HEK293 (cell line): ENCODE data around the gene CHCHD1.

Experiments
- GLIS2 ChIP-seq: fragments of 450-650 bp; formaldehyde crosslinking; IDR thresholded peaks from 2 replicates; pipeline ENCODE4 v1.5.1; 2016; ENCODE audit warnings: missing biosample characterization, missing genetic modification characterization
- HOXA7 ChIP-seq: sonication (generic); formaldehyde crosslinking; IDR thresholded peaks from 2 replicates; pipeline ENCODE4 v1.8.1; 2022; ENCODE audit warnings: missing genetic modification reagents, borderline replicate concordance
- KLF7 ChIP-seq: fragments of 450-650 bp; formaldehyde crosslinking; IDR thresholded peaks from 2 replicates; pipeline ENCODE4 v1.5.1; 2016; ENCODE audit warnings: missing biosample characterization, missing genetic modification characterization, borderline replicate concordance
- OSR2 ChIP-seq: fragments of 450-650 bp; formaldehyde crosslinking; IDR thresholded peaks from 2 replicates; pipeline ENCODE4 v1.5.1; 2016; ENCODE audit warnings: missing biosample characterization, missing genetic modification characterization
- OVOL3 ChIP-seq: fragments of 450-650 bp; formaldehyde crosslinking; IDR thresholded peaks from 2 replicates; pipeline ENCODE4 v1.5.1; 2016; ENCODE audit warnings: missing biosample characterization, missing genetic modification characterization
- SCRT1 ChIP-seq: fragments of 450-650 bp; formaldehyde crosslinking; IDR thresholded peaks from 2 replicates; pipeline ENCODE4 v1.5.1; 2016; ENCODE audit warnings: missing biosample characterization, missing genetic modification characterization, borderline replicate concordance
- SP7 ChIP-seq: fragments of 450-650 bp; formaldehyde crosslinking; IDR thresholded peaks from 2 replicates; pipeline ENCODE4 v1.5.1; 2016; ENCODE audit warnings: missing biosample characterization, missing genetic modification characterization
- WT1 ChIP-seq: fragments of 450-650 bp; formaldehyde crosslinking; IDR thresholded peaks from 2 replicates; pipeline ENCODE4 v1.5.1; 2016; ENCODE audit warnings: missing biosample characterization, missing genetic modification characterization
- ZBTB1 ChIP-seq: fragments of 450-650 bp; formaldehyde crosslinking; IDR thresholded peaks from 2 replicates; pipeline ENCODE4 v1.5.1; 2016; ENCODE audit warnings: missing biosample characterization, missing genetic modification characterization
- ZBTB17 ChIP-seq: fragments of 450-650 bp; formaldehyde crosslinking; IDR thresholded peaks from 2 replicates; pipeline ENCODE4 v1.5.1; 2016; ENCODE audit warnings: missing biosample characterization, missing genetic modification characterization
- ZBTB20 ChIP-seq: fragments of 450-650 bp; formaldehyde crosslinking; IDR thresholded peaks from 2 replicates; pipeline ENCODE4 v1.5.1; 2016; ENCODE audit warnings: missing biosample characterization, missing genetic modification characterization
- ZBTB8A ChIP-seq: fragments of 450-650 bp; formaldehyde crosslinking; IDR thresholded peaks from 2 replicates; pipeline ENCODE4 v1.5.1; 2016; ENCODE audit warnings: missing biosample characterization, missing genetic modification characterization
- ZNF155 ChIP-seq: fragments of 450-650 bp; formaldehyde crosslinking; IDR thresholded peaks from 2 replicates; pipeline ENCODE4 v1.5.1; 2016; ENCODE audit warnings: missing biosample characterization, missing genetic modification characterization
- ZNF16 ChIP-seq: fragments of 450-650 bp; formaldehyde crosslinking; IDR thresholded peaks from 2 replicates; pipeline ENCODE4 v1.5.1; 2016; ENCODE audit warnings: low read depth, missing biosample characterization, missing genetic modification characterization
- ZNF223 ChIP-seq: fragments of 450-650 bp; formaldehyde crosslinking; IDR thresholded peaks from 2 replicates; pipeline ENCODE4 v1.5.1; 2016; ENCODE audit warnings: missing biosample characterization, missing genetic modification characterization
- ZNF248 ChIP-seq: fragments of 450-650 bp; formaldehyde crosslinking; IDR thresholded peaks from 2 replicates; pipeline ENCODE4 v1.5.1; 2017; ENCODE audit warnings: missing biosample characterization, missing genetic modification characterization
- ZNF416 ChIP-seq: fragments of 450-650 bp; formaldehyde crosslinking; IDR thresholded peaks from 2 replicates; pipeline ENCODE4 v1.5.1; 2016; ENCODE audit warnings: missing biosample characterization, missing genetic modification characterization
- ZNF48 ChIP-seq: fragments of 450-650 bp; formaldehyde crosslinking; IDR thresholded peaks from 2 replicates; pipeline ENCODE4 v1.5.1; 2016; ENCODE audit warnings: missing biosample characterization, missing genetic modification characterization
- ZNF501 ChIP-seq: fragments of 450-650 bp; formaldehyde crosslinking; IDR thresholded peaks from 2 replicates; pipeline ENCODE4 v1.5.1; 2016; ENCODE audit warnings: missing biosample characterization, missing genetic modification characterization
- ZNF555 ChIP-seq: fragments of 450-650 bp; formaldehyde crosslinking; conservative IDR thresholded peaks from 2 replicates; pipeline ENCODE4 v1.5.1; 2017; ENCODE audit warnings: missing biosample characterization, mild to moderate bottlenecking, missing genetic modification characterization, inconsistent platforms
- ZNF561 ChIP-seq: fragments of 450-650 bp; IDR thresholded peaks from 2 replicates; pipeline ENCODE4 v1.5.1; 2018; ENCODE audit warnings: missing biosample characterization, missing genetic modification characterization, borderline replicate concordance
- ZNF600 ChIP-seq: fragments of 450-650 bp; formaldehyde crosslinking; IDR thresholded peaks from 2 replicates; pipeline ENCODE4 v1.5.1; 2016; ENCODE audit warnings: missing biosample characterization, missing genetic modification characterization
- ZNF654 ChIP-seq: fragments of 450-650 bp; formaldehyde crosslinking; IDR thresholded peaks from 2 replicates; pipeline ENCODE4 v1.5.1; 2016; ENCODE audit warnings: low read depth, missing biosample characterization, missing genetic modification characterization
- ZNF76 ChIP-seq: fragments of 450-650 bp; formaldehyde crosslinking; IDR thresholded peaks from 2 replicates; pipeline ENCODE4; 2016; ENCODE audit warnings: low read depth, missing biosample characterization, missing genetic modification characterization, borderline replicate concordance
- ZNF768 ChIP-seq: fragments of 450-650 bp; formaldehyde crosslinking; IDR thresholded peaks from 2 replicates; pipeline ENCODE4 v1.5.1; 2018; ENCODE audit warnings: missing biosample characterization, mild to moderate bottlenecking, missing genetic modification characterization
- ZNF791 ChIP-seq: fragments of 450-650 bp; formaldehyde crosslinking; IDR thresholded peaks from 2 replicates; pipeline ENCODE4 v1.5.1; 2016; ENCODE audit warnings: missing biosample characterization, missing genetic modification characterization
- ZNF792 ChIP-seq: fragments of 450-650 bp; formaldehyde crosslinking; IDR thresholded peaks from 2 replicates; pipeline ENCODE4 v1.5.1; 2016; ENCODE audit warnings: missing biosample characterization, missing genetic modification characterization
- ZNF830 ChIP-seq: fragments of 450-650 bp; IDR thresholded peaks from 2 replicates; pipeline ENCODE4 v1.5.0; 2018; ENCODE audit warnings: missing biosample characterization, missing genetic modification characterization, low read depth, mild to moderate bottlenecking, moderate library complexity
- TF ChIP-seq, protein P1 (sequence below): fragments of 450-650 bp; formaldehyde crosslinking; IDR thresholded peaks from 2 replicates; pipeline ENCODE4 v1.5.1; 2016; ENCODE audit warnings: missing biosample characterization, missing genetic modification characterization
- TF ChIP-seq, protein P2 (sequence below): fragments of 450-650 bp; formaldehyde crosslinking; IDR thresholded peaks from 2 replicates; pipeline ENCODE4 v1.5.1; 2016; ENCODE audit warnings: missing biosample characterization, missing genetic modification characterization, low read depth
- TF ChIP-seq, protein P3 (sequence below): fragments of 450-650 bp; formaldehyde crosslinking; IDR thresholded peaks from 2 replicates; pipeline ENCODE4 v1.5.1; 2016; ENCODE audit warnings: missing biosample characterization, missing genetic modification characterization
- TF ChIP-seq, protein P4 (sequence below): fragments of 450-650 bp; formaldehyde crosslinking; IDR thresholded peaks from 2 replicates; pipeline ENCODE4 v1.5.1; 2016; ENCODE audit warnings: missing biosample characterization, missing genetic modification characterization
- TF ChIP-seq, protein P5 (sequence below): fragments of 450-650 bp; IDR thresholded peaks from 2 replicates; pipeline ENCODE4 v1.5.1; 2018; ENCODE audit warnings: missing biosample characterization, mild to moderate bottlenecking, missing genetic modification characterization

The CHCHD1 gene

DNA sequence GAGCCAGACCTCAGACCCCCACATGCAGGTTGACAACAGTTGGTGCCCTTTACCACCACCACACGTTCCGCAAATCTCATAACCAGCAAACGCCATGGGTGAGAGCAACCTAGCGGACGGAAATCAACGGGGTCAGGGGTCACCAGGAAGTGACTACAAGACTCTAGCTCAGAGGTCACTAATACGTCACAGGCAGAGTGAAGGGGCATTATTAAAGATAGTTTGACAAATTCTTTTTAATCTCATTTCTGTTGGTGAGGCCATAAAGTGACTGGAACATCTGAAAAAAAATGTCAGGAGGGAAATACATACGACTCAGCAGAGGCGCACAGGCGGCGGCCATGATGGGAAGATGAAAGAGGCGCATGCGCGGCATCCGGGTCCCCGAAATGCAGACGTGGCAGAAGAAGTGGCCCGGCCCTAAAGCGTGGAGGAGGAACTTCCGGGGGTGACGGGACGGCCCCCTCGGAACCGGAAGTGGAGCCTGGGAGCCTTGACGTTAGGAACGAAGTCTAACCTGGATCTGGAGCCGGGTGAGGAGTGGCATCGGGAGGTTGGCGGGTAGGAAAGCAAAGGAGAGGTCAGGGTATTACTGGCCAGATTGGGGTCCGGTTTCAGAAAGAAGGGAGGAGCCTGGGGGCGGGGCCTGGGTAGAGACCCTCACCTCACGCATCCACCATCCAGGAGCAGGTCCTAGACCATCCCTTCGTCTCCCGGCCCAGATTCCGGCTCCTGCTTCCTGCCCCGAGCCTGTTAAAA, 37.8 kb upstream of the CHCHD1 start, which contains the start of gene SEC24C (continued):
- TF ChIP-seq ZNF600 (tag by site-specific recombination) = peak; percentile 73
- no peak for TF ChIP-seq ZNF48 (tag by site-specific recombination)
- no peak for TF ChIP-seq KLF7 (tag by site-specific recombination)
- peak; percentile 84 for TF ChIP-seq ZNF76 (tag by site-specific recombination)
- TF ChIP-seq ZNF768 (tag by site-specific recombination) = no peak
- TF ChIP-seq, protein P1, sequence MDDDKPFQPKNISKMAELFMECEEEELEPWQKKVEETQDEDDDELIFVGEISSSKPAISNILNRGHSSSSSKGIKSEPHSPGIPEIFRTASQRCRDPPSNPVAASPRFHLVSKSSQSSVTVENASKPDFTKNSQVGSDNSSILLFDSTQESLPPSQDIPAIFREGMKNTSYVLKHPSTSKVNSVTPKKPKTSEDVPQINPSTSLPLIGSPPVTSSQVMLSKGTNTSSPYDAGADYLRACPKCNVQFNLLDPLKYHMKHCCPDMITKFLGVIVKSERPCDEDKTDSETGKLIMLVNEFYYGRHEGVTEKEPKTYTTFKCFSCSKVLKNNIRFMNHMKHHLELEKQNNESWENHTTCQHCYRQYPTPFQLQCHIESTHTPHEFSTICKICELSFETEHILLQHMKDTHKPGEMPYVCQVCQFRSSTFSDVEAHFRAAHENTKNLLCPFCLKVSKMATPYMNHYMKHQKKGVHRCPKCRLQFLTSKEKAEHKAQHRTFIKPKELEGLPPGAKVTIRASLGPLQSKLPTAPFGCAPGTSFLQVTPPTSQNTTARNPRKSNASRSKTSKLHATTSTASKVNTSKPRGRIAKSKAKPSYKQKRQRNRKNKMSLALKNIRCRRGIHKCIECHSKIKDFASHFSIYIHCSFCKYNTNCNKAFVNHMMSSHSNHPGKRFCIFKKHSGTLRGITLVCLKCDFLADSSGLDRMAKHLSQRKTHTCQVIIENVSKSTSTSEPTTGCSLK (tag by site-specific recombination) = no peak
- no peak for TF ChIP-seq OSR2
- TF ChIP-seq SCRT1 (tag by site-specific recombination) = no peak
- TF ChIP-seq ZNF155 (tag by site-specific recombination) = no peak
- peak; percentile 20; the same call in 1 of the 2 replicates for TF ChIP-seq WT1 (tag by site-specific recombination)
- no peak for TF ChIP-seq ZNF791 (tag by site-specific recombination)
- TF ChIP-seq, protein P2, sequence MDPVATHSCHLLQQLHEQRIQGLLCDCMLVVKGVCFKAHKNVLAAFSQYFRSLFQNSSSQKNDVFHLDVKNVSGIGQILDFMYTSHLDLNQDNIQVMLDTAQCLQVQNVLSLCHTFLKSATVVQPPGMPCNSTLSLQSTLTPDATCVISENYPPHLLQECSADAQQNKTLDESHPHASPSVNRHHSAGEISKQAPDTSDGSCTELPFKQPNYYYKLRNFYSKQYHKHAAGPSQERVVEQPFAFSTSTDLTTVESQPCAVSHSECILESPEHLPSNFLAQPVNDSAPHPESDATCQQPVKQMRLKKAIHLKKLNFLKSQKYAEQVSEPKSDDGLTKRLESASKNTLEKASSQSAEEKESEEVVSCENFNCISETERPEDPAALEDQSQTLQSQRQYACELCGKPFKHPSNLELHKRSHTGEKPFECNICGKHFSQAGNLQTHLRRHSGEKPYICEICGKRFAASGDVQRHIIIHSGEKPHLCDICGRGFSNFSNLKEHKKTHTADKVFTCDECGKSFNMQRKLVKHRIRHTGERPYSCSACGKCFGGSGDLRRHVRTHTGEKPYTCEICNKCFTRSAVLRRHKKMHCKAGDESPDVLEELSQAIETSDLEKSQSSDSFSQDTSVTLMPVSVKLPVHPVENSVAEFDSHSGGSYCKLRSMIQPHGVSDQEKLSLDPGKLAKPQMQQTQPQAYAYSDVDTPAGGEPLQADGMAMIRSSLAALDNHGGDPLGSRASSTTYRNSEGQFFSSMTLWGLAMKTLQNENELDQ (tag by site-specific recombination) = no peak
- no peak for TF ChIP-seq OVOL3
- no peak for TF ChIP-seq ZNF416
- peak; percentile 23; the same call in 1 of the 2 replicates for TF ChIP-seq ZBTB20 (tag by site-specific recombination)
- TF ChIP-seq ZNF501 (tag by site-specific recombination) = peak; percentile 88
- no peak for TF ChIP-seq HOXA7 (CRISPR knock-in tag)
- TF ChIP-seq, protein P3, sequence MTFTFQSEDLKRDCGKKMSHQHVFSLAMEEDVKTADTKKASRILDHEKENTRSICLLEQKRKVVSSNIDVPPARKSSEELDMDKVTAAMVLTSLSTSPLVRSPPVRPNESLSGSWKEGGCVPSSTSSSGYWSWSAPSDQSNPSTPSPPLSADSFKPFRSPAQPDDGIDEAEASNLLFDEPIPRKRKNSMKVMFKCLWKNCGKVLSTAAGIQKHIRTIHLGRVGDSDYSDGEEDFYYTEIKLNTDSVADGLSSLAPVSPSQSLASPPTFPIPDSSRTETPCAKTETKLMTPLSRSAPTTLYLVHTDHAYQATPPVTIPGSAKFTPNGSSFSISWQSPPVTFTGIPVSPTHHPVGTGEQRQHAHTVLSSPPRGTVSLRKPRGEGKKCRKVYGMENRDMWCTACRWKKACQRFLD (tag by site-specific recombination) = no peak
- peak; percentile 82; the same call in 1 of the 2 replicates for TF ChIP-seq ZBTB17 (tag by site-specific recombination)
- peak; percentile 80; the same call in 1 of the 2 replicates for TF ChIP-seq GLIS2 (tag by site-specific recombination)
- no peak for TF ChIP-seq ZNF248 (tag by site-specific recombination)
- TF ChIP-seq ZNF654 (tag by site-specific recombination) = 0 out of 2 replicates have a peak, but pooled peaks have one; percentile 4
- no peak for TF ChIP-seq ZNF16
- no peak for TF ChIP-seq ZNF830
- peak; percentile 47 for TF ChIP-seq ZBTB8A (tag by site-specific recombination)
- TF ChIP-seq, protein P4, sequence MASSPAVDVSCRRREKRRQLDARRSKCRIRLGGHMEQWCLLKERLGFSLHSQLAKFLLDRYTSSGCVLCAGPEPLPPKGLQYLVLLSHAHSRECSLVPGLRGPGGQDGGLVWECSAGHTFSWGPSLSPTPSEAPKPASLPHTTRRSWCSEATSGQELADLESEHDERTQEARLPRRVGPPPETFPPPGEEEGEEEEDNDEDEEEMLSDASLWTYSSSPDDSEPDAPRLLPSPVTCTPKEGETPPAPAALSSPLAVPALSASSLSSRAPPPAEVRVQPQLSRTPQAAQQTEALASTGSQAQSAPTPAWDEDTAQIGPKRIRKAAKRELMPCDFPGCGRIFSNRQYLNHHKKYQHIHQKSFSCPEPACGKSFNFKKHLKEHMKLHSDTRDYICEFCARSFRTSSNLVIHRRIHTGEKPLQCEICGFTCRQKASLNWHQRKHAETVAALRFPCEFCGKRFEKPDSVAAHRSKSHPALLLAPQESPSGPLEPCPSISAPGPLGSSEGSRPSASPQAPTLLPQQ (tag by site-specific recombination) = peak; percentile 44
- peak; percentile 74 for TF ChIP-seq SP7 (tag by site-specific recombination)
- TF ChIP-seq ZNF792 (tag by site-specific recombination) = no peak
- peak; percentile 40 for TF ChIP-seq ZNF555 (tag by site-specific recombination)
- TF ChIP-seq, protein P5, sequence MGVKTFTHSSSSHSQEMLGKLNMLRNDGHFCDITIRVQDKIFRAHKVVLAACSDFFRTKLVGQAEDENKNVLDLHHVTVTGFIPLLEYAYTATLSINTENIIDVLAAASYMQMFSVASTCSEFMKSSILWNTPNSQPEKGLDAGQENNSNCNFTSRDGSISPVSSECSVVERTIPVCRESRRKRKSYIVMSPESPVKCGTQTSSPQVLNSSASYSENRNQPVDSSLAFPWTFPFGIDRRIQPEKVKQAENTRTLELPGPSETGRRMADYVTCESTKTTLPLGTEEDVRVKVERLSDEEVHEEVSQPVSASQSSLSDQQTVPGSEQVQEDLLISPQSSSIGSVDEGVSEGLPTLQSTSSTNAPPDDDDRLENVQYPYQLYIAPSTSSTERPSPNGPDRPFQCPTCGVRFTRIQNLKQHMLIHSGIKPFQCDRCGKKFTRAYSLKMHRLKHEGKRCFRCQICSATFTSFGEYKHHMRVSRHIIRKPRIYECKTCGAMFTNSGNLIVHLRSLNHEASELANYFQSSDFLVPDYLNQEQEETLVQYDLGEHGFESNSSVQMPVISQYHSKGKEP = 0 out of 2 replicates have a peak, but pooled peaks have one; percentile 18
- TF ChIP-seq ZNF561 (tag by site-specific recombination) = 0 out of 2 replicates have a peak, but pooled peaks have one; percentile 67
- TF ChIP-seq ZNF223 (tag by site-specific recombination) = no peak
- no peak for TF ChIP-seq ZBTB1
